ENCODE data around the gene NPR1.

- TF ChIP-seq JUNB (IDR thresholded peaks at IDR 0.05; ENCODE audit: unreplicated experiment) (no peak), CTCF (conservative IDR thresholded peaks at IDR 0.05; ENCODE audit: low read depth in 2 of 2) (no peak), POLR2AphosphoS5 (IDR thresholded peaks at IDR 0.05; ENCODE audit: low read depth) (no peak), EZH2phosphoT487 (IDR thresholded peaks at IDR 0.05; ENCODE audit: unreplicated experiment) (no peak), EZH2 (IDR thresholded peaks at IDR 0.05; ENCODE audit: low read depth, unreplicated experiment) (no peak)
Measured at GRCh38 chr1:153696741-153697140, 18.3 kb downstream of the NPR1 start.

Measured in GM23338 (cell line).